ENCODE data around the gene NLRP8.
"Not testable (repeated sequence)": the region's sequence is repeated elsewhere in the genome, so short reads cannot be mapped to it uniquely, and the experiment has no call there.

NLRP8 gene

DNA sequence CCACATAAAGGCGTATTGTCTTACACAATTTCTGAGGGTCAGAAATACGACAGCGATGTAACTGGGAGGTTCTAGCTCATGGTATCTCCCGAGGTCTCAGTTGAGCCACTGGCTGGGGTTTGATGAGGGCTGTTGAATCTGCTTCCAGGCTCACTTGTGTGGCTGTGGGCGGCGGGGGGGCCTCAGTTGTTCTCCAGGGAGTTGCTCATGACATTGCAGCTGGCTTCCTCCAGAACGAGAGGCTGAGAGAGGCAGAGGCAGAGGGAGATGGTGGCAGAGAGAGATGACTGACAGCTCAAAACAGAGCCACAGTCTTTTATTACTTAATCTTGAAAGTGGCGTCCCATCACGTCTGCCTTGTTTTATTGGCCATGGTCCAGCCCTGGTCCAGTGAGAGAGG is 32.8 kb downstream of the NLRP8 start:
- DNase-seq (ENCODE audit: low spot score), result no peak

DNA sequence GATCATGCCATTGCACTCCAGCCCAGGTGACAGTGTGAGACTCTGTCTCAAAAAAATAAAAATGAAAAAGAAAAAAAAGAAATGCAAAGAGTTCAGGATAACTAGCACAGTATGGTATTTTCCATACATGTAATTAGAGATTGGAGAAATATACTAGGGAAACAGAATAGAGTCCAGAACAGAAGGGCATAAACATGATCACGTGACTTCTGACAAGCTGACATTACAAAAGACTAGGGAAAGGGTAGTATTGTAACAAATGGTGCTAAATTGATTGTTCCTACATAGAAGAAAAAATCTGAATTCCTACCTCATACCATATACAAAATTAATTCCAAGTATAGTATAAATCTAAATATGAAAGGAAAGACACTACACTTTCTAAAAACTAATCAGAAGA is 37.6 kb downstream of the NLRP8 start:
- no peak for DNase-seq (ENCODE audit: low spot score)

DNA sequence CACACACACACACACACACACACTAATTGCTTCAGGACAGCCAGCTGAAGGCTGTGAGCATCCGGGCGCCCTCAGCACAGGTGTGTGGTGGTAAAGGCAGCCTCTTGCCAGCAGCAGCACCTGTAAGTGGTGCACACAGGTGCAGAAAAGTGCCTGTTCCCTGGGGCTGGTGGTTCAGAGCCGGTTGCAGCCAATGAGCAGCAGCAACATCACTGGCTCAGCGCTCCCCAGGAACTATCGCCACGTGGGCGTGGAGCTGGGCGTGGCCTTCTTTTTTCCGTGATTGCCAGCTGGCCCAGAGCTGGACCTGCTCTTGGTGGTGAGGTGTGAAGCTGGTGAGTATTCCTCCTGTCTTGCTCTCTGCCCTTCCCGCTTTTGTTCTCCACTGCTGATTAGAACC is 38.9 kb downstream of the NLRP8 start, which contains the start of gene NLRP5:
NLRP5 (plus strand) TSS at position 289 of the 400 bp plus-strand sequence.
- DNase-seq (ENCODE audit: low spot score), result no peak

- no peak for DNase-seq (ENCODE audit: low spot score)
These were observed 43.2 kb downstream of the NLRP8 start for GRCh38 chr19:55990831-55991230.

DNA sequence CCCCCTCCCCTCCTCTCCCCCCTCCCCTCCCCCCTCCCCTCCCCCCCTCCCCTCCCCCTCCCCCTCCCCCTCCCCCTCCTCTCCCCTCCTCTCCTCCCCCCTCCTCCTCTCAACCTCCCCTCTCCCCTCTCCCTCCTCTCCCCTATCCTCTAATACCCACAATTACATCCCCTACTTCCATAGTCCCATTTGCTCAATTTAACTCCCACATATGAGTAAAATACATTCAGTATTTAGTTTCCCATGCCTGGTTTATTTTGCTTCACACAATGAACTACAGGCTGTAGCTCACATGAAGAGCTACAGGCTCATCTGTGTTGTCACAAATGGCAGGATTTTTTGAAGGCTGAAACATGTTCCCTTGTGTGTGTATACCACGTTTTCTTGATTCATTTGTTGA is 45.9 kb downstream of the NLRP8 start:
- no peak for DNase-seq (ENCODE audit: low spot score)

DNA sequence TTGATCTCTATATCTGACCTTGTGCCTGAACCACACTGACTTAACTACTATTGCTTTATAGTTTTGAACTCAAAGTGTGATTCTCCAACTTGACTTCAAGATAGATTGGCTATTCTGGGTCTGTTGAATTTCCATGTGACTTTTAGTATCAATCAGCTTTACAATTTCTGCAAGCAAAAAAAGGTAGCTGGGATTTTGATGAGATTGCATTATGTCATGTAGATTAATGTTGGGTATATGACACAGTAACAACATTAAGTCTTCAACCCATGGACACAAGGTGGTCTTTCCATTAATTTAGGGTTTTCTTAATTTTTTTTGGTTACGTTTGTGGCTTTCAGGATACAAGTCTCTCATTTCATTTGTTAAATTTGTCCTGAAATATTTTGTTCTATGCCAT is 67.1 kb downstream of the NLRP8 start:
- DNase-seq (ENCODE audit: low spot score), result no peak

DNA sequence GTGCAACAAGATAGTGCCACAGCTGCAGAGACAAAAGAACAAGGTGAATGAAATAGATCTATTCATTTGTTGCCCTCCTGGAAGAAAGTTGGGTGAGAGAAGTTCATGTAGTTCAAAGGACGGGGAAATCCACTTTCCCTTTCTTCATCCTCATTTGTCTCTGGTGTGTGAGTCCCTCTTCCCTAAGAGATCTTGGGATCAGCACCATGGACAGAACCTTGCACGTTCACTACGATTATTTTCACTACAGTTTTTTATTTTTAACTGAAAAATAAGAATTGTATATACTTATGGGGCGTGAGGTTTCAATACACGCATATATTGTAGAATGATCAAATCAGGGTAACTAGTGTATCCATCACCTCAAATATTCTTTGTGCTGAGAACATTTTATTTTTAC is 68.1 kb downstream of the NLRP8 start:
- DNase-seq (ENCODE audit: low spot score), result no peak

DNA sequence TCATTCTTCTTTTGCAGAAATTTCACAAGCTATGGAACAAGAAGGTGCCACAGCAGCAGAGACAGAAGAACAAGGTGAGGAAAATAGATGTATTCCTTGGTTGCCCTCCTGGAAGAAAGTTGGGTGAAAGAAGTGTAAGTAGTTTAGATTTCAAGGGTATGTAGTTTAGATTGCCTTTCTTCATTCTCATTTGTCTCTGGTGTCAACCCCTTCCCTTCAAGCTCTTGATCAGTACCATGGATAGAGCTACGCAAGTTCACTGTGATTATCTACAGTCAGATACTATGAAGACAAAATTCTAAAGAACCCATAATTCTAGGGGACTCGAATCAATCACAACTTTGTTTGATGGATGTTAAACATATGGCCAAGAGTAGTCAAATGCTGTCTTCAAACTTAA is 71.7 kb downstream of the NLRP8 start:
- DNase-seq (ENCODE audit: low spot score), result not testable (repeated sequence)

DNA sequence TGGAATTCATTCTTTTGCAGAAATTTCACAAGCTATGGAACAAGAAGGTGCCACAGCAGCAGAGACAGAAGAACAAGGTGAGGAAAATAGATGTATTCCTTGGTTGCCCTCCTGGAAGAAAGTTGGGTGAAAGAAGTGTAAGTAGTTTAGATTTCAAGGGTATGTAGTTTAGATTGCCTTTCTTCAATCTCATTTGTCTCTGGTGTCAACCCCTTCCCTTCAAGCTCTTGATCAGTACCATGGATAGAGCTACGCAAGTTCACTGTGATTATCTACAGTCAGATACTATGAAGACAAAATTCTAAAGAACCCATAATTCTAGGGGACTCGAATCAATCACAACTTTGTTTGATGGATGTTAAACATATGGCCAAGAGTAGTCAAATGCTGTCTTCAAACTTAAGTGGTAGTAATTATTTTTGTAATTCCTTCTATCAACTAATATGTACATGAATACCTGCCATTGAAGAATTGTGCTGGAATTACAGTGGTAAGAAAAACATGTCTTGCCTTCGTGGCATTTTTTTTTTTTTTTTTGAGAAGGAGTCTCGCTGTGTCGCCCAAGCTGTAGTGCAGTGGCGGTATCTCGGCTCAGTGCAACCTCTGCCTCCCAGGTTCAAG is 72.8 kb downstream of the NLRP8 start:
- DNase-seq (ENCODE audit: low spot score), result not testable (repeated sequence)

DNA sequence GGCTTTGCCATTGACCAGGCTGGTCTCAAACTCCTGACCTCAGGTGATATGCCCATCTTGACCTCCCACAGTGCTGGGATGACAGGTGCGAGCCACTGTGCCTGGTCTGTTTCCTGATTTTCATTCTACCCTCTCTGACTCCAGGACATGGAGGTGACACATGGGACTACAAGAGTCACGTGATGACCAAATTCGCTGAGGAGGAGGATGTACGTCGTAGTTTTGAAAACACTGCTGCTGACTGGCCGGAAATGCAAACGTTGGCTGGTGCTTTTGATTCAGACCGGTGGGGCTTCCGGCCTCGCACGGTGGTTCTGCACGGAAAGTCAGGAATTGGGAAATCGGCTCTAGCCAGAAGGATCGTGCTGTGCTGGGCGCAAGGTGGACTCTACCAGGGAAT is 79.1 kb downstream of the NLRP8 start:
- DNase-seq (ENCODE audit: low spot score), result no peak
